ENCODE results near the gene RNASE13. TPM values are rescaled to one million over a fixed set of nuclear protein-coding genes. Genes with fewer than 3 reads are reported as not detected.
"Not testable (repeated sequence)": the region's sequence is repeated elsewhere in the genome, so short reads cannot be mapped to it uniquely, and the experiment has no call there.

Gene RNASE13
- polyA plus RNA-seq, 3 donors = 0.36 to 0.51 (median 0.38) TPM

GRCh38 chr14:21043974-21044618 is 9.5 kb upstream of the RNASE13 start:
- no peak for DNase-seq (ENCODE audit: low read depth in 3 of 3, low spot score in 2 of 3)

GRCh38 chr14:21043387-21043973 is 8.9 kb upstream of the RNASE13 start:
- DNase-seq (ENCODE audit: low read depth in 3 of 3, low spot score in 2 of 3) = no peak

DNA sequence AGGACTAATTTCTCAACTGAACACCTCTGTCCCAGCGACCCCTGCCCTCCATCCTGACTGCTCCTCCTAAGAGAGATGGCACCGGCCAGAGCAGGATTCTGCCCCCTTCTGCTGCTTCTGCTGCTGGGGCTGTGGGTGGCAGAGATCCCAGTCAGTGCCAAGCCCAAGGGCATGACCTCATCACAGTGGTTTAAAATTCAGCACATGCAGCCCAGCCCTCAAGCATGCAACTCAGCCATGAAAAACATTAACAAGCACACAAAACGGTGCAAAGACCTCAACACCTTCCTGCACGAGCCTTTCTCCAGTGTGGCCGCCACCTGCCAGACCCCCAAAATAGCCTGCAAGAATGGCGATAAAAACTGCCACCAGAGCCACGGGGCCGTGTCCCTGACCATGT is 8.3 kb upstream of the RNASE13 start:
- no peak for DNase-seq (ENCODE audit: low read depth in 3 of 3, low spot score in 2 of 3)

DNA sequence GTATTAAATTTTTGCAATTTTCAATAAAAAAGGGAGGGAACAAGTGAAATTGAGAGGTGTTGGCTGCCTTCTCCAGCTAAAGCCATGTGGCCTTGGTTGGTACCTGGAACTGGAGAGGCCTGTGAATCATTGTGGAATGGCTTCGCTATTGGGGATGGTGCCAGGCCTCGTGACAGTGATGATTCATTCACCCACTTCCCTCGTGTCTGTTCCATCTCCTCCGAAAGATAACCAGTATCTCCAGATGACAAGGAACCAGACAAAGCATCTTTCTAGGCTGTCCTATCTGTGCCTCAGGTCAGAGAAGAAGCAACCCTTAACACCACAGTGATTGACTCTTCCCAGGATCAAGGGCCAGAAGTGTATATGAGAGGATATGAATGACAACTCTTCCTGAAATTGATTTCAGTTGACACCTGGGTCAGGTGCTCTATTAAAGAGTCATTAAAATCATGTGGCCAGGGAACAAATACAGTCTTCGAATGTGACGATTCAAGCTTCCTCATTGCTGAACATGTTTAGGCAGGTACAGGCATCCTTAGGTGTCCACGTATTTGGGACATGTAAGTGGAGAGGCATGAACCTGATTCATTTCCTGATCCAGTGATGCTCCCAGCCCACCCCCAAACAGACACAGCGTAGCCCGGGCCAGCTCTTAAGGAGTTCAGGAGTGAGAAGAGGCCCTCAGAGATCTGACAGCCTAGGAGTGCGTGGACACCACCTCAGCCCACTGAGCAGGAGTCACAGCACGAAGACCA is 7.2 kb upstream of the RNASE13 start, which contains the start of gene RNASE7:
Gene RNASE7, plus strand, starts transcription at position 687 of the 758 bp plus-strand sequence. CDS start 631 bp downstream, outside the sequence.
- DNase-seq (ENCODE audit: low read depth in 3 of 3, low spot score in 2 of 3) = no peak

DNA sequence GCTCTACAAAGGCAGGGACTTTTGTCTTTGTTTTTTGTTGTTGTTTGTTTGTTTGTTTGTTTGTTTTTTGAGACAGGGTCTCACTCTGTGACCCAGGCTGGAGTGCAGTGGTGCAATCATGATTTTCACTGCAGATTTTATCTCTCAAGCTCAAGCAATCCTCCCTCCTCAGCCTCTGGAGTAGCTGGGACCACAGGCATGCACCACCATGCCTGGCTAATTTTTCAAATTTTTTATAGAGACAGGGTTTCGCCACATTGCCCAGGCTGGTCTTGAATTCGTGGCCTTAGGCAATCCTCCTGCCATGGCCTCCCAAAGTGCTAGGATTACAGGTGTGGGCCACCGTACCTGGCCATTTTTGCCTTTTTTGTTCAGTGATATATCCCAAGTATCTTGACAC is 6.3 kb upstream of the RNASE13 start:
- DNase-seq (ENCODE audit: low read depth in 3 of 3, low spot score in 2 of 3) = not testable (repeated sequence)

DNA sequence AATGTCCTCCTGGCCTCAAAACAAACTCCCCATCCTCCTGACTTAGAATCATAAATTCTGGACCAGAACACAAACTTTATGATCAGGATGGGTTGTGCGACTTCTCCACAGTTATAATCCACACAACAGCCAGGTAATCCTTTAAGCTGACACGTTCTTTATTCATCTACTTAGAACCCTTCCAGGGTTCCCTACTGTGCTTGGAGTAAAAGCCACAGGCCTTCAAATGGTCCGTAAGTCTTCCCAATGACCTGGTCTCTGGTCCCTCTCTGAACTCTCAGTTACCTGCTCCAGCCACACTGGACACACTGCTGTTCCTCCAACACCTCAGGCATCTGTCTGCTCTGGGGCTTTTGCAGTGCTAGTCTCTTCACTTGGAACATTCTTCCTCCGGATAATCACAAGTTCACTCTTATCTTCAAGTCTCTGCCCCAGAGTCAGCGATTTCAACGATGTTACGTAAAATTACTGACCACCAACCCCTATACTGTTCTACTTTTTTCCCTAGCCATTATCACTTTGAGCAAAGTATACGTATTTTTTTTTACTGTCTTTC is 5.8 kb upstream of the RNASE13 start:
- DNase-seq (ENCODE audit: low read depth in 3 of 3, low spot score in 2 of 3) = no peak

DNA sequence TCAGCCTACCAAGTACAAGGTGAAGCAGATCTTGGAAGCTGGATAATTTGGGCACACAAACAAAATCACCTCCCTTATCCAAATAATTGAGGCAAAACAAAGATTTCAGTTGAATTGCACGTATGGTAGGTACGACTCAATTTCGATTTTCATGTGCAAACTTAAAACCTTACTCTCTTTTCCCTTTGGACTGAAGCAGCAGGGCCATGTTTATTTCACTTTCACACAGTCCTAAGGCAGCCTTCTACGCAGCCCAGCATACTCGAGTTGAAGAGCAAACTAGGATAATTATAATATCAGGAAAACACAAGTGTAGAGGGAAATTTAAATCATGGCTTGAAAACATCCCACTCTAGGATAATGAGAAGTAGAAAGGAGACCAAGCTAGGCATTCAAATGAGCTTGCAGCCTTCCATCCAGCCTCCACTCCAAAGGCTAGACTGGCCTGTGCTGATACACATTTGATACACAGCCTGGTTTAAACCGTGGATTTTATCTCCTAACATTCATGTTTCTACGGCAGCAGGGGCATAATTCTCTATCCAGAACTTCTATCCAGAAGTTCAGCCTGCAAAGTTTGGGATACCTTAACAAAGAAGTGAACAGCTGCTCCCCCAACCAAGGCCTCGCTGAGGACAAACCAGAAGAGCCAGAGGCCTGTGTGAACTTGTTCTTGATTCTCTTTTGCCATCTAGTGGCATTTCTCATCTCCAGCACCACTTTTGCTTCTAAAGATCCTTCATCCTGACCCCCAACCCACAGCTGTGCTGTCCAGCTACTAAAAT is 5.2 kb upstream of the RNASE13 start:
- DNase-seq (ENCODE audit: low read depth in 3 of 3, low spot score in 2 of 3) = no peak

- DNase-seq (ENCODE audit: low read depth in 3 of 3, low spot score in 2 of 3) = no peak
Observed at GRCh38 chr14:21038441-21039422, 4.1 kb upstream of the RNASE13 start.

GRCh38 chr14:21037156-21037555 is 2.5 kb upstream of the RNASE13 start:
- DNase-seq (ENCODE audit: low read depth in 3 of 3, low spot score in 2 of 3) = no peak

DNA sequence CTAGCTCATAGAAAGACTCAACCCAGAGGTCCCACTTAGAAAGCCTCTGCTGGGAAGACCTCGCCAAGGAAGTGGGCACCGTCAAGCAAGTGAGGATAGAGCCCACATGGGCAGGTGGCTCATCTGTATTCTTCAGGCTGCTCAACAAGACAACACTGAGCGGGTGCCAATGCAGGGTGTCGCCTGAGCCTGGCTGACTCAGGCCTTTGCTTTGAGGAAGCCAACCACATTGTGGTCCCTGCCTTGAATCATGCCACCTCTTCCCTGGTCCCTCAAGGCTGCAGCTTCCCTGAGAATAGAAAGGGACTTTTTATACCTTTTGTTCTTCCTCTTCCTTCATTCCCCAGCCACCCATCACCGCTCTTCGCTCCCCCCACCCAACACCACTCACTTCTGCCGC is 2.1 kb upstream of the RNASE13 start:
- no peak for DNase-seq (ENCODE audit: low read depth in 3 of 3, low spot score in 2 of 3)

DNA sequence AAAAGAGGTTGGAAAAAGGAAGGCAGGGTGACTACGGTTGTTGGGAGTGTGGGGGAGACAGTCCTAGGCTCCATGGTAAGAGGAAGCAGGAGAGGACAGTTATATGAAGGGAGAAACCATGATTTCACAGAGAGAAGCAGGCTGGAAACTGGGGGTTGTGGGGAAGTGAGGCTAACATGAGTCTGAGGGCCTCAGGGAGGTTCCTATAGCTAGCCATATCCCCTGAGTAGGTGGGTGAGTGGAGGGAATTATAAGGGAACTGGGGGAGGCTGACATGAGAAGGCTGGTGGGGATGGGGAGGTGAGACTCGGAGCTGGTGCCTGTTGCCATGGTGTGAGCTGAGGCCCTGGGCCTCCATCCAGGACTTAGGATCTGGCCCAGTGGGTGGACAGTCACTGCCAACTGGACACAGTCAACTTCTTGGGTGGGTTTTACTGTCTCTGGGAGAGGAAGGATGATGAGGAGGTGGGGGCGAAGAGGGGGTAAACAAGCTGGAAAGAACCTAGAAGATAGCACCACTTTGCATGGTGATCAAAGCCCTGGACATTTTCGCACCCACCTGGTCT is 1.4 kb downstream of the RNASE13 start:
- no peak for DNase-seq (ENCODE audit: low read depth in 3 of 3, low spot score in 2 of 3)

GRCh38 chr14:21032326-21033132 is 2.1 kb downstream of the RNASE13 start:
- DNase-seq (ENCODE audit: low read depth in 3 of 3, low spot score in 2 of 3) = no peak

GRCh38 chr14:21030531-21030930 is 4.1 kb downstream of the RNASE13 start:
- DNase-seq (ENCODE audit: low read depth in 3 of 3, low spot score in 2 of 3) = no peak

- no peak for DNase-seq (ENCODE audit: low read depth in 3 of 3, low spot score in 2 of 3)
Observed at GRCh38 chr14:21029917-21030316, 4.7 kb downstream of the RNASE13 start, which contains the start of gene TPPP2. TSS of gene TPPP2 (plus strand) at chr14:21030217. CDS start at chr14:21030582, 365 bp downstream.

DNA sequence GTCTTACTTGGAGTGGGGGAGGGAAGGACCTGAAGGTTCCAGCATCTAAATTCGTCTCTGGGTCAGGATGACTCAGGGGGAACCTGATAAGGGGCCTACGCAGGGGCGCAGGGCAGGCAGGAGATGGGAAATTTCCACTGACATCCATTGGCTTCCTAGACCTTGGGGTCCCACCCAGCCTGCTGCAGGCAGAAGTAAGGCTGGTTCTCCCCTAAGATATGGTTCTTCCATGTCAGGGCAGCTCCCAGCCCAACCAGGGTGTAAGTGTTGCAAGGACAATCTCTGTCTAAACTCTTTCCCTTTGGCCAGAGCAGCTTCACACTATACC is 7.7 kb downstream of the RNASE13 start:
- no peak for DNase-seq (ENCODE audit: low read depth in 3 of 3, low spot score in 2 of 3)

- no peak for DNase-seq (ENCODE audit: low read depth in 3 of 3, low spot score in 2 of 3)
Observed at GRCh38 chr14:21026274-21026987, 8.2 kb downstream of the RNASE13 start.

- DNase-seq (ENCODE audit: low read depth in 3 of 3, low spot score in 2 of 3) = no peak
Observed at GRCh38 chr14:21025371-21026273, 9.0 kb downstream of the RNASE13 start.
